Gastroesophageal sphincter (tissue), 3 donors: ENCODE data around the gene GIT1.

Experiments used
- POLR2A ChIP-seq, 2 donors: fragments of 450-650 bp; IDR thresholded peaks; one replicate each; pipeline ENCODE4 v1.6.1; 2017; ENCODE audit warnings: antibody characterized with exemption in 2 of 2, mild to moderate bottlenecking in 2 of 2, moderate library complexity in 1 of 2
- POLR2AphosphoS5 ChIP-seq: sonication (generic); formaldehyde crosslinking; IDR thresholded peaks from one replicate; pipeline ENCODE4 v1.6.1; 2017; ENCODE audit warnings: antibody characterized with exemption
- TF ChIP-seq, protein P1 (sequence below), 4 experiments: fragments of 200-600 bp in 2 of 4; fragments of 450-650 bp in 2 of 4; sonication (generic) in 1 of 4; IDR thresholded peaks; one replicate each; pipeline ENCODE4 v1.5.1; 2017 to 2019; ENCODE audit warnings: antibody characterized with exemption in 4 of 4, mild to moderate bottlenecking in 2 of 4, moderate library complexity in 2 of 4

DNA sequence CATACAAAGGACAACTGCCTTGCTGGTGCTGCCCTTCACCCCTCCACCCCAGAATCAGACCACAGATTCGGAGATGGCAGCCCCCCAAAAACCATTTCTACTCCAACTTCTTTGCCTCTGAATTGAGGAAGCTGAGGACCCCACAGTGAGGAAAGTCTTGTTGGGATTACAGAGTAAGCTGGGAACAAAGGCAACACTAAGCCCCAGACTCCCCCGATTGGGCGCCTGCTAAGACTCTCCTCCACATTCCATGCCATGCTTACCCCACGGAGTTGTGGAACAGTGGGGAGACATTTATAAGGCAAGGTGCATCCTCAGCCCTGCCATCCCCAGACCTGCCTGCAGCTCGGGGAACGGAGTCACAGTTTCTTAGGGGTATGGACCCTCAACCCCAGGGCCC is 1.9 kb downstream of the GIT1 start:
- TF ChIP-seq, protein P1, sequence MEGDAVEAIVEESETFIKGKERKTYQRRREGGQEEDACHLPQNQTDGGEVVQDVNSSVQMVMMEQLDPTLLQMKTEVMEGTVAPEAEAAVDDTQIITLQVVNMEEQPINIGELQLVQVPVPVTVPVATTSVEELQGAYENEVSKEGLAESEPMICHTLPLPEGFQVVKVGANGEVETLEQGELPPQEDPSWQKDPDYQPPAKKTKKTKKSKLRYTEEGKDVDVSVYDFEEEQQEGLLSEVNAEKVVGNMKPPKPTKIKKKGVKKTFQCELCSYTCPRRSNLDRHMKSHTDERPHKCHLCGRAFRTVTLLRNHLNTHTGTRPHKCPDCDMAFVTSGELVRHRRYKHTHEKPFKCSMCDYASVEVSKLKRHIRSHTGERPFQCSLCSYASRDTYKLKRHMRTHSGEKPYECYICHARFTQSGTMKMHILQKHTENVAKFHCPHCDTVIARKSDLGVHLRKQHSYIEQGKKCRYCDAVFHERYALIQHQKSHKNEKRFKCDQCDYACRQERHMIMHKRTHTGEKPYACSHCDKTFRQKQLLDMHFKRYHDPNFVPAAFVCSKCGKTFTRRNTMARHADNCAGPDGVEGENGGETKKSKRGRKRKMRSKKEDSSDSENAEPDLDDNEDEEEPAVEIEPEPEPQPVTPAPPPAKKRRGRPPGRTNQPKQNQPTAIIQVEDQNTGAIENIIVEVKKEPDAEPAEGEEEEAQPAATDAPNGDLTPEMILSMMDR (IDR thresholded peaks at IDR 0.05) = no peak
- TF ChIP-seq POLR2AphosphoS5 = no peak
- TF ChIP-seq POLR2A (IDR thresholded peaks at IDR 0.05) = no peak
